HG02588 (cell line): ENCODE results near the gene PHLPP1.

ENCODE experiments used
- ATAC-seq: cut with Tn5 transposase; IDR thresholded peaks from one replicate; pipeline ENCODE4 v1.9.1; 2021; ENCODE audit warnings: mild to moderate bottlenecking, moderate library complexity; ENCODE audit not compliant: unreplicated experiment

PHLPP1 gene

DNA sequence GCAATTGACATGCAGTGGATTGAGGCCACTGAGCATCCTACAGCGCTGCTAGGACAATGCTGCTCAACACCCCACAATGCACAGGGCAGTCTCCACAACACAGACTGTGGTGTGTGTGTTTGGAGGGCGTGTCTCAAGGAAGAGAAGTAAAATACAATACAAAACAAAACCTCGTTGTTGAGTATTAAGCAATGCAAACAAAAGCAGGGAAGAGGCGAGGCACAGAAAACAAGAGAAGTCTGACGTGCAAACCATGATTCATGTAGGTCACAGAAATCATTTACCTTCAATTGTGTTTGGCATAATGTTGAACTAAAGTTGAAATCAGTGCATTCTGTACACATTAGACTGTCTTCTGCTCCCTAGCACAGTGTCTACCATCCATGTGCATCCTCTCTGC, 260.9 kb downstream of the PHLPP1 start:
- no peak for ATAC-seq

DNA sequence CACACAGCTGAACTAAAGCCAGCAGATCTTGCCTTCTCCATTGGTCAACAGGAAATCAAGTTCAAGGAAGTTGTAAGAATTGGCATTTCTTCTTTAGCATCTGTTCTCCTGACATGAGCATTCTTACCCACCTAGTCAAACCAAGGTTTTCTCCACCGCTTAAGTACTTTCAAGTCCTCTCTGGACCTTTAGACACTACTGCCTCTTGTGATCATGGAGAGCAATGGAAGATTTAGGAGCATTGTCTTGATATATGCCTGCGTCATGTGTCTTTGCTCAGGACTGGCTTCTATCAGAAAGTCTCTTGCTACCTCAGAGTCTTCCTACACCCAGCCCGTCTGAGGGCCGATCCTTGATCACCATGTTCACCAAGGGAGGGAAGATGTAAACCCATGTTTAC, 262.2 kb downstream of the PHLPP1 start:
- no peak for ATAC-seq

DNA sequence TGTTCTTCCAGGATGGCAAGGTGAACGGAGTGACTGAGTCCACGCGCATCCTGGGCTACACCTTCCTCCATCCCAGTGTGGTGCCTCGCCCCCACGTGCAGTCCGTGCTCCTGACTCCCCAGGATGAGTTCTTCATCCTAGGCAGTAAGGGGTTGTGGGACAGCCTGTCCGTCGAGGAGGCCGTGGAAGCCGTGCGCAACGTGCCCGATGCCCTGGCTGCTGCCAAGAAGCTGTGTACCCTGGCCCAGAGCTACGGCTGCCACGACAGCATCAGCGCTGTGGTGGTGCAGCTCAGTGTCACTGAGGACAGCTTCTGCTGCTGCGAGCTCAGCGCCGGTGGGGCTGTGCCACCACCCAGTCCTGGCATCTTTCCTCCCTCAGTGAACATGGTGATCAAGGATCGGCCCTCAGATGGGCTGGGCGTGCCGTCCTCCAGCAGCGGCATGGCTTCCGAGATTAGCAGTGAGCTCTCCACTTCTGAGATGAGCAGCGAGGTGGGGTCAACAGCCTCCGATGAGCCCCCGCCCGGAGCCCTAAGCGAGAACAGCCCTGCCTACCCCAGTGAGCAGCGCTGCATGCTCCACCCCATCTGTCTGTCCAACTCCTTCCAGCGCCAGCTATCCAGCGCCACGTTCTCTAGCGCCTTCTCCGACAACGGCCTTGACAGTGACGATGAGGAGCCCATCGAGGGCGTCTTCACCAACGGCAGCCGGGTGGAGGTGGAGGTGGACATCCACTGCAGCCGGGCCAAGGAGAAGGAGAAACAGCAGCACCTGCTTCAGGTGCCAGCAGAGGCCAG, 263.1 kb downstream of the PHLPP1 start:
- ATAC-seq = no peak

DNA sequence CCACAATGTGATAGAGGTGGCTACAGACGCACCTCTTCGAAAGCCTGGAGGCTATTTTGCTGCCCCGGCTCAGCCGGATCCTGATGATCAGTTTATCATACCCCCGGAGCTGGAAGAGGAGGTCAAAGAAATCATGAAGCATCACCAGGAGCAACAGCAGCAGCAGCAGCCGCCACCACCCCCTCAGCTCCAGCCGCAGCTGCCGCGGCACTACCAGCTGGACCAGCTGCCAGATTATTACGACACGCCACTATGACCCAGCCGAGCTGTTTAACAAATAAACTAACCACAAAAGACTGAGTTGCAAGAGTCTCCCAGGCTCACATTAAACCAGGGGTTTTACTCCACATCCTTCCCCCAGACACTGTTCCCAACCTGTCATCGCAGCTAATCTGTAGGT, 263.8 kb downstream of the PHLPP1 start:
- ATAC-seq = no peak

DNA sequence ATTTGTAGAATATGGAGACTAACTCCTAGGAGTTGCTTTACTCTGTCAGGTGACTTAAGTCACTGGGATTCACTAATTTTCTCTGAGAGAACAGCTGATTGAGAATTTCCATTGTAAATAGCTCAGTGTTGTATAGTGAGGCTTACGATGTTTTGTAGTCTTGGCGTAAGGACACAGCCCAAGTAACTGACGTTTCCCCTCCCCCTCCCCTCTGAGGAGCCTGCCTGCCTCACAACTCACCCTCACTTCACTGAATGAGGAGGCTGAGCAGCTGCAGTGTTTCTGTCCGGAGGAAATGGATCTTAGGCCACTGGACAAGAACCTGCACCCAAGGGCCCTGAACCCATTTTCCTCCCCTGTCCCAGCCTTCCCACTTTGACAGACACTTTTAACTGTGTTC, 264.6 kb downstream of the PHLPP1 start:
- no peak for ATAC-seq

DNA sequence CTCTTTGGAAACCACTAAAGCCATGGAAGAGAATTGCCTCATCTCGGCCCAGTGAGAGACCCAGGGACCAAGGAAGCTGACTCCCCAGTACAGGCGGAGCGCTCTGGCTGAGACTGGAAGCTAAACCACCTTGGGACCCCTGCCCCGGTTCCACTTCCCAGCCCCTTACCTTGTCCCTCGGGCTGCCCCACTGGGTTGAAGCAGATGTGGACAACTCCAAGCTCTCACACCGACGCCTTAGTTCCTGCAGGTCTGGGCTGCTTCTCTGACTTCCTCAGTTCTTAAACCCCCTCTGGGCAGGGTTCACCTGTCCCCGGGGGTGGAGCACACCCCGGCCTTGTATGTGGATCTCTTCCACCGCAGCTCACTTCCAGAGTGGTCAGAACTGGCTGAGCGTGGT, 266.2 kb downstream of the PHLPP1 start:
- no peak for ATAC-seq

DNA sequence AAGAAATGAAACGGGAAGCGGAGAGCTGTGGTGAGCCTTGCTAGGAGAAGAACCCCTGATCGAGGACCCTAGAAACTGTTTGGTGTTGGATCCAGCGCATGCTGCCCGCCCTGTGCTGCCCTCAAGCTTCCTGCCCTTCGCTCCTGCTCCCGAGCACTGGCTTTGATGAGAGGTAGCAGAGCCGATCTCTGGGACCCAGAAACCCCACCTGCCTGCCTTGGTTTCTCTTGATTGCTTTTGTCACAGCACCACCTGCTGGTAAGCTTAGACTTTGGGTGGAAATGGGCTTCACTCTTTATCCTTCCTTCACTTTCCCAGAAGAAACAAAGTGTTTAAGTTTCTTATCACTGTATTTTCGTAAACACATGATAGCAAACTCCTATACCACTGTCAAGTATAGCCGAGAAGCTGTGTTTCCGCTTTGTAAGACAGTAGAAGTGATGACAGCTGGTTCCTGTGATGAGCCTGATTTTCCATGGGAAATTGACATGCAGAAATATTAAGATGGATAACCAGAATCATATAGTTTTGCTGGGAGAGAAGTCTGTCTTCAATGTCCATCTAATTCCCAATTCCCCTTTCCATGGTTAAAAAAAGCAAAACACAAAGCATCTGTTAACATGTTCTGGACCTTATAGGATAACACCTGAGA, 267.4 kb downstream of the PHLPP1 start:
- ATAC-seq = no peak

DNA sequence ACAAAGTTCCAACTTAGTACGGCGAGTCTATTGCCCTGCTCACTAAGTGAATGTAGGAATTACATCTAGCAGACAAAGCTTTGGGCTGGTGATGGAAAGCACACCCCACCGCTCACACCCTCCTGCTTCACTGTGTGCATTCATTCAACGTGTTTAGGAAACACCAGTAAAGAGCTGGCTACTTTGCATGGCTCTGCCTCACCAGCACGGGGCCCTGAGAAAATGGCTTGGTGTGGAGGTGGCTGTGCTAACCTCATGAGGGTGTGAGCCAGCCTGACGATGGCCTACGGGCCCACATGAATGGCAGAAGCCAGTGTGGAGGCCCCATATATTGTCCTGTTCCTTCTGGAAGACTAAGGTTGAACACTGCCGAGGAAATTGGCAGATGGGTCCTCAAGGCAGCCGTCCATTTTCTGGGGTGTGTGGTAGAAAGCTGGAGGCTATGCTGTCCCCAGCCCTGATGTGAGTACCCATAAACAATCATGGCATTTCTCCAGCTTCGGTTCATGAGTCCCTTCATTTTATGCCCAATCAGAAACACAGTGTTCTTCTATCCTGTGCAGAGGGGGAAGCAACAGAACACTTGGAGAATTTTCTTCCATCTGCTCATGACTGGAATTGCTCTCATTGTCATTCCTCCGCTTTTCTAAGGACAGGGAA, 269.4 kb downstream of the PHLPP1 start:
- ATAC-seq = no peak

DNA sequence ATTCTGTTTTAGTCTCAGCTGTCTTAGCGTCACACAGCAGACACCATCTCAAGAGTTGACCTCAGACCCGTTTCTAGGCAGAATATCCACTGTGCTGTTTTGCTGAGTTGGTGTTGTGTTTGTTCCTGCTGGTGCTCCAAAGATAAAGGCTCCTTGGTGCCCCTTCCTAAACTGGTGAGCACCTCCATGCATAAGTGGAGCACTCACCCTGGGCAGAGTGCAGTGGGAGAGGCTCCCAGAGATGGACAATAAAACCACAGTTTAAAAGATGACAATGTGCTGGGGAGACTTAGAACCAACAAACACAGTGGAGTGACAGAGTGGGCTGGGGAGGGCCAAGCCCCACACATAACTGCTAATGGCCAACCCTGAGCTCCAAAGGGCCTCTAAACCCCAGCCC, 271.1 kb downstream of the PHLPP1 start:
- no peak for ATAC-seq

DNA sequence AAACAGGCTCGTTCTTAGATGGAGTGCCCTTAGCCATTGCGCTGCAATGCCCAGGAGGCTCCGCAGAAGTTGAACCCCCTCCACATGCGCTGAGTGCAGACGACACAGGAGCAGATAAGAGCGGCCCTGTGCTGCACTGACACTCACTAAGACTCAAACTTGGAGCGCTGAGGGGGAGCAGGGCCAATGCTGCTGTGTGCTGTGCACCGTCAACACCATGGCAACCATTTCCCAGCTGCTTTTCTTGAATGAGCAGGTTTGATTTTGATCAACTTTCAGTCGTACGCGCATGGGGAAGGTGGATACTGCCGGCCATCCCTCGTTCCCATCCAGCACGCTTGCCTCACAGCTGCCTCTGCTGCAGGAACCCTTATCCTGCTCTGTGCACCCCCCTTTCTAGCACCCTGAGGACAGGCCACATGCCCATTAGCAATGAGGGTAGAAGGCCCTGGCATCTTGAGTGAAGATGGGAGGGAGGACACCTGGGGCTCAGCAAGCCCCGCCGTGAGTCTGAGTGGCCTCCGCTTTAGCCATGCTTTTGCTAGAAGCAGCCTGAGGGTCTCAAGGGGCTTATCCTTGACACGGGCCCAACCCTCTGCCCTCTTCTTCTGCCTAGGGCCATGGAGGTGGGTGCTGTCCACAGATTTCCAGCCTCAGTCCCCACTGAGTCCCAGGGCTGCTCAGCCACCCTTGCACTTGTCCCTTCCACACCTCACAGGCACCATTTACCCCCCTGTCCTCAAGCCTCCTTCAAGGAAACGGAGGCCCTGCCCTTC, 271.9 kb downstream of the PHLPP1 start:
- no peak for ATAC-seq

DNA sequence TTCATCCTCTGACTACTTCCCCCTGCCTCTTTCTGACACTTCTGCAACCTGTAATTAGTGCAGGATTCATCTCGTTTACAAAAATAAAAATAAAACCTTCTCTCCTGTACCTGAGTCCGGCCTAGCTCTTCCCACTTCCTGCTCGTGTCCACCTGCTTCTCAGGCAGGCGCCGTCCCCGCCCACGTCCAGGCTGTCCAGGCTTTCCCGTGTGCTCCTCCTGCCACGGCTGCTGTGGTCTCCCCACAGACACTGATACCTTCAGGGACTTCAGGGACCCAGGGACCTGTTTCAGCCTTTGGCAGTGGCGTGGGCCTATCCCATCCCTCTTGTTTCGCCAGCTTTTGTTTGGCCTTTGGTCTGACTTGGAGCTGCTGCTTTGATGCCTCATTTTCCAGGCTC, 272.5 kb downstream of the PHLPP1 start:
- no peak for ATAC-seq

DNA sequence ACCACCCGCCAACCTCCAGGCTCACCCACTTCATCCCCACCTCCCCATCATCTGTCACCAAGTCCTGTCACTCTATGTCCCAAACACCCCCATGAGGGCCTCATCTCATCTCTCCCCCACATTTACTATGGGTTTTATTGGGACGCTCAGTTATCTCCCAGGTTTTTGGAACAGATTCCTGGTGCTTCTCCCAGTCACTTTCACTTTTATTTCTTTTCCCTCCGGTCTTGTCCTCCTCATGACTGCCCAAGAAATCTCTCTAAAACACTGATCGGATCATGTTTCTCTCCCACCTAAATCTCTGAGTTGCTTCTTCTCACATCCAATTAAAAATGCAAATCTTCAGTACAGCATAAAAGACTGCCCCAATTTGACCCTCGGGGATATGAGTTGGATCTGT, 273.1 kb downstream of the PHLPP1 start:
- ATAC-seq = no peak

DNA sequence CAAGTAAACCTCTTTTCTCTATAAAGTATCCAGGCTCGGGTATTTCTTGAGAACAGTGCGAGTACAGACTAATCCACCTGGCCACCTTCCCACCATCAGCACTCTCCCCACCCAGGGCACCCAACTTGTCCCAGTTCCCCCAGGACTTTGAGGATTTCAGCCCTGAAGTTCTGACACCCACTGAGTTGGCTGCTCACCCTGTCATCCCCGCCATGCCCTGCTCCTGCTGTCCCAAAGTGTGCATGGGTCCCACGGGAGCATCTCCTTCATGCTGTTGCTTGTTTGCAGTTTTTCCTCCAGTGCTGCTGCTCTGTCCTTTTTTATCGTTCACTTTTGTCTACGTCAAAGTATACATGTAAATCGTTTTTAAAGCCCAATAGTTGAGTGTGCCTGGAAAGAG, 273.9 kb downstream of the PHLPP1 start:
- no peak for ATAC-seq

DNA sequence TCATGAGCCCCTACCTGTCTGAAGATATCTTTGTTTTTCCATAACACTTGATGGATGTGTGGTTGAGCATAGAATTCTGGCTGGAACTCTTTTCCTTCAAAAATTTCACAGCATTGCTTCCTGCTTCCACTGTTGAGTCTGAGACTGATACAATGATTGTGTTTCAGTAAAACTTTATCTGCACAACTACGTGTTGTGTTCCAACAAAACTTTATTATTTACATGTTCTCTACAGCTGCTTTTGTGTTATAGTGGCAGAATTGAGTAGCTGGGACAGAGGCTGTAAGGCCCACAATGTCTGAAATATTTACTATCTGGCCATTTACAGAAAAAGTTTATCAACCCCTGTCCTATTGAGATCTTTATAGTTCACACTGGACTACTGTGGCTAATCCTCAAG, 275.3 kb downstream of the PHLPP1 start:
- no peak for ATAC-seq

DNA sequence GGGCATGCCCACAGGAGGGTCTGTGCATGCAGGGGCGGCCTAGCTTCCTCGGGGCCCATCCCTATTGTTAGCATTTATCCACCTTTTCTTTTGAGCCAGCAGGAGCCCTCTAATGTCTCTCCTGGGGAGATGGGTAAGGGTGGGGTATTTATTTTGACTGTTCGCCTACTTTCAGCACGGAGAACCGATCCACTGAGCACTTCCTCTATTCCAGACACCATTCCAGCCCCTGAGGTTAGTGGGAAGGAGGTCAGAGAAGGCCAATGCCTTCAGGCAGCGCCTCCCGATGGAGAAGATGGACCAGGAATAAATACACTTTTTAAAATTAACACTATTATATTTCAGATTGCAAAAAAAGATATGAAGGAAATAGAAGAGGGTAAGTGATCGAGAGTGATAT, 276.0 kb downstream of the PHLPP1 start:
- no peak for ATAC-seq

DNA sequence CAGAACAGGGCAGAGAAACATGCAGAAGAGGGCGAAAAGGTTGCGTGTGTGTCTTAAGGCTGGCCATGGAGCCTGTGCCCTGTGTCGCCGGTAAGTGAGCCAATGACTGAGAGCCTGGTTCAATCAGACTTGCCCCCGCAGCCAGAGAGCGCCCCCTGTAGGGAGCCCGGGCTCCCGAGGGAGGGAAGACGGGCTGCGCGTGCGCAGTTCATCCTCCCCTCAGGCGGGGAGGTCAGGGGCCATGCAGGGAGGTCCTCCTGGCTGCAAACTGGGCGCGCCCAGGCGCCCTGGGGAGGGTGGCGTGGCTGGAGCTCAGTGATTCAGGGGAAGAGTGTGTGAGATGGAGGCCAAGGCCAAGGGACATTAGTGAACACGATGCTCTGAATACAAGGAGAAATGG, 276.6 kb downstream of the PHLPP1 start:
- ATAC-seq = no peak

DNA sequence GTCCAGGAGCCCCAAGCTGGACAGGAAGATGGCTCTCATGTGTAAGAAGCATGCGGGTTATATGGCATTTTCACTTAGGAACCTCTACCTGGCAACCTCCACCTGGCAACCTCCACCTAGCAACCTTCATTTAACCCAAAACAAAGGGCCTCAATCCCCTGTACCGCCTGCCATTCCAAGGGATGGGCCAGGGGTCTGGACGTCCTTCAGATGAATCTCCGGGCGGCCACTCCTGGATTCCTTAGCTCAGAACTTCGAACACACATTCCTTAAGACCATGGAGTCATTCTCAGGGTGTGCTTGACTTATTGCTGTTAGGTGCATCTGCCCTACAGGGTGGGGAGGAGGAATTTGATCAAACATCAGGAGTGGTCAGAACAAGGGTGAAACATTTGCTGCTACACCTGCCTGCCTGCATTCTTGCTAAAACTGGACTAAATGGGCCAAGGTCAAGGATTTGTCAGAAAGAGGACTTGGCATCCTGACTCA, 277.6 kb downstream of the PHLPP1 start:
- no peak for ATAC-seq

DNA sequence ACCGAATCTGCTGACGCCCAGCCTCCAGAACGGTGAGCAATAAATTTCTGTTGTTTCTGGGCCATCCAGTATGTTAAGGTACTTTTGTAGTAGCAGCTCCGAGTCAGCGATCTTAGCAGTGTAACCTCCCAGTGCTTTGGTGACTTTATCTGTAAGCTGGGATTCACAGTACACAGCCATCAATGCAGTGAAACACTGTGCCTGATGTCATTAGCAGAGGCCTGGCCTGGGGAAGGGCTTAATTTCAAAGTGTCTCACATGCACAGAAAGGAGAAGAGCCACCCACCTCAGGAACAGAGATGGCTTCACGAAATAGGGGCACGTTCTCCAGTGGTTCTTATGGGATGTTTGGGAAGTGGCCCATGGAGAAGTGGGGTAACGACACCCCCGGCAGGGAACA, 281.2 kb downstream of the PHLPP1 start:
- no peak for ATAC-seq

DNA sequence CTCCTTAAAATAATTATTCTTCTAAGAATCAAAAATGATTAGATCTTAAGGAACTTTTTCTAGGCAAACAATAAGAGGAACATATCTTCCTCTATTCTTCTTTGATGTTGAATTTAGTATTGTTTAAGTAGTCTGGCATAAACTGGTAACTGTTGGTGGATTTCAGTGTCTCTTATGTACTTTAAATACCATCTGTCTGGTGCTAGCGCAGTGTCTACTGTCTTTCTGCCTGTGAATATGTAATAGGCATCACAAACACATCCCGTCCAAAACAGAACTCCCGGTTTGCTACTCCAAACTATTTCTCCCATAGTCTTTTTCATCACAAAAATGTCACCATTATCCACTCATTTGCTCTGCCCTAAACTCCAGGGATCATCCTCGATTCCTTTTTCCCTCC, 281.7 kb downstream of the PHLPP1 start:
- ATAC-seq = no peak

DNA sequence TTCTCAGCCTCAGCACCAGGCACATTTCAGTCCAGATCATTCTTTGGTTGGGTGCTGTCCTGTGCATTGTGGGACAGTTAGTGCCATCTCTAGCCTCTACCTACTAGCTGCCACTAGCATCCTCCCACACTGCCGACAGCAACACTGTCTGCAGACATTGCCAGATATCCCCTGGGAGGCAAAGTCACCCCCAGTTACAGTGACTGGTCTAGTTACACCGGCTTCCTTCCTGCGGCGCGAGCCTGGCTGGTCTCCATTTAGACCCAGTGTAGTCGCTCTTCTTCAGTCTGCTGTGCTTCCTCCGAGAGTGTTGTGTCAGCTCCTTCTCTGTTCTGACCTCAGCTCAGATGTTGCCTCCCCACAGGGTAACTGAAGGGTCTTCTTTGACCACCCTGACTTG, 283.1 kb downstream of the PHLPP1 start:
- ATAC-seq = no peak

DNA sequence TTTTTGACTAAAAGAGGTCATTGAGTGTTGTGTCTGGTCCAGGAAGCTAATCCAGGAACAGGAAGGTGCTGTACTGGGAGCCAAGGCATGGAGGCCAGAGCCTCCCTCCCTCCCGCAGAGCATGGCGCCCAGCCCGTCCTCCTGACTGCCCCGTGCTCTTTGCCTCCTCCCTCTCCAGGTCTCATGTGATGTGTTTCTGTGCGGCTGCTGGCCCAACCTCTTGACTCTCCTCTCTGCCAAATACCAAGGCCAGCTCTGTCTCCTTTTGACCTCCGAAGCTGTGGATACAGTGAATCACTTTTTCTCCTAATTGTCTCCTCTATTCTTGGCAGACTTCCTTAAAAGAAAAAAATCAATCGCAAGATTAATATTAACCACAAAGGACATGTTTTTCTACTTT, 284.1 kb downstream of the PHLPP1 start:
- ATAC-seq = no peak
